Activated effector memory CD4-positive, alpha-beta T cell treated with anti-CD3 and anti-CD28 coated beads, Interleukin-2, amount 50 U/mL, for 16 hours (primary cell): ENCODE data around the gene TF.

ENCODE experiments used
- DNase-seq: peaks from one replicate; pipeline ENCODE4 v3.0.0-alpha.2; 2020

TF gene

DNA sequence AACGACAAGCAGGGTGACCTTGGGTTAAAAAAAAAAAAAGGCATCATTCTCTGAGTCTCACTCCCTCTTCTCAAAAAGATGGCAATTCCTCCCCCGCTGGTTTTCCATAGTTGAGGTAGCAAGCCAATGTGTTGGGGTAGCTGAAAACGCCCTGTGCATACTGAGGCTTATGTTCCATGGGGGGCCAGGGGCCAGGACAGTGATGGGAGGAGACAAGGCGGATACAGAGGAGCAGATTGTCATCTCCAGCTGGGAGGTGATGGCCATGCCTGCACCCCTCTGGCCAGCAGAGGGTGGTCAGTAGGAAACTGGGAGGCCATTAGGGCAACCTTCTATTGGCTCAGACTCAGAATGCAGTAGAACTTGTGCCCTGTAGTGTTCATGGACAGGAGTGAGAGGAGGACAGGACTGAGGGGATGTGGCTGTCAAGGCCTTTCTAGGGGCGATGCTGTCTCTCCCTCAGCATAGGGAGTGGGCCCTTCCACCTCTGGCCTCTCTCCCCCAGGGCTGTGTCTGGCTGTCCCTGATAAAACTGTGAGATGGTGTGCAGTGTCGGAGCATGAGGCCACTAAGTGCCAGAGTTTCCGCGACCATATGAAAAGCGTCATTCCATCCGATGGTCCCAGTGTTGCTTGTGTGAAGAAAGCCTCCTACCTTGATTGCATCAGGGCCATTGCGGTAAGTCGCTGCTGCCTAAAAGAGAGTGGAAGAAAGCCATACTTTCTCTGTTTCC, 1.9 kb downstream of the TF start:
- DNase-seq = no peak

GRCh38 chr3:133749427-133750258, 3.5 kb downstream of the TF start:
- no peak for DNase-seq

DNA sequence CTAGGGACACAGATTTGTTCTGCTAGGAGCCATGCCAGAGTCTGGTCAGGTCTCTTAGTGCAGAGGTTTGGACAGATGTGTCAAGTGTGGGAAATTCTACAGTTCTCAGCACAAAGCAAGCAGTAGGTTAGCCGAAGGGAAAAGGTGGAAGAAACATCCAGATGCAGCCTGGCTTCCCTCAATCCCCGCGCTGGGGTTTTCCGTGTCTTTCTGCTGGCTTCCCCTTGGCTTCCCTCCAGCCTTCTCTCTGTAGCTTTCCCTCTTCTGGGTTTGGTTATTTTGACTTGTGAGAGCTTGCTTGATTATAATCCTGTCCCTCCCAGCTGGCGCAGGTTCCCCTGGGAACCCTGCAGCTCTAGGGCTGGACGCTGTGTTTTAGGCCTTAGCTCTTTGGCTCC, 4.1 kb downstream of the TF start:
- DNase-seq = no peak

GRCh38 chr3:133753107-133753778, 7.0 kb downstream of the TF start:
- DNase-seq = no peak

DNA sequence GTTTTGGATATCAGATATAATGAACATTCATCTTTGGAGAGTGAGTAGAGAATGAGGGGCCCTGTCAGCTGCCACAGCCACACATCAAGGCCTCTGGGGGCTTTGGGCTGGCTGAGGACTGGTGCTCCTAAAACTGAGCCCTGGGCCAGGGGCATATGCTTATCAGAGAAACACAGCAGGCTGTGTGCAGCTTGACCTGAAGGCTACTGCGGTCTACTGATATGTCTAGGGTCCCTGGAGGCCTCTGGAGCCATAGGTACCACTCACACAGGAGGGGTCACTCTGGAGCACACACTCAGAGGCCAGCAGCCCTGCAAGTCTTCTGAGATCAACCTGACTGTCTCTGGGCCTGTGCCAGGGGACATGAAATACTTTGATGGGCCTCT, 7.6 kb downstream of the TF start:
- no peak for DNase-seq

GRCh38 chr3:133754455-133754854, 8.3 kb downstream of the TF start:
- DNase-seq = no peak

- no peak for DNase-seq
These were observed 9.0 kb downstream of the TF start for GRCh38 chr3:133754973-133755828.

GRCh38 chr3:133756716-133757694, 10.8 kb downstream of the TF start:
- DNase-seq = no peak

DNA sequence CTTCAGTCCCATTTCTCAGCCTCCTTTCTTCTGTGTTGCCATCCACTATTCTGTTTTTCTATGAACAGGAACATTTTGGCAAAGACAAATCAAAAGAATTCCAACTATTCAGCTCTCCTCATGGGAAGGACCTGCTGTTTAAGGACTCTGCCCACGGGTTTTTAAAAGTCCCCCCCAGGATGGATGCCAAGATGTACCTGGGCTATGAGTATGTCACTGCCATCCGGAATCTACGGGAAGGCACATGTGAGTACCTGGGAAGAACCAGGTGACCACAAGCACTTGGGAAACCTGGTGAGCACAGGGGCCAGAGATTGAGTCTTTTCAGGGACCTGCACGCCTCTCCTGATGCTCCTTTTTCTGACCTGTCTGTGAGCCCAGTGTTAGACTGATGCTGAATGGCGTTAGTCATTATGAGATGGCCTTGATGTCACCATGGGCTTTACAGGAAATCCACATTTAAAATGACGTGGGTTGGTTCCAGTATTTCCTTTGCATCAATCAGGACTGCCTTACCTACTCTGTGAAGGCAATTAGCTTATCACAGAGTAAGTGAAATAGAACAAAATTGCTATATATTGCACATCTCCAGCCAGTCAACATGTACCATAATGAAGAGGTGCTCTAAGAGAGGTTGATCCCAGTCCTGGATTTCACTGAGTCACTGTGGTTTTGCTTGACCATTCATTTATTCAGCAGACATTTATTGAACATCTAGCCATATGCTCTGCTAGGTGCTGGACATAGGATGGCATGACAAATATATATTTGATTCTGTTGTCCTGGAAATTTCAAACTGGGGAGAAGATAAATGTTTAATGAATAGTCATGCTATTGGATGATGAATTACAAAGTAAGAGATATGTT, 11.7 kb downstream of the TF start:
- DNase-seq = no peak

DNA sequence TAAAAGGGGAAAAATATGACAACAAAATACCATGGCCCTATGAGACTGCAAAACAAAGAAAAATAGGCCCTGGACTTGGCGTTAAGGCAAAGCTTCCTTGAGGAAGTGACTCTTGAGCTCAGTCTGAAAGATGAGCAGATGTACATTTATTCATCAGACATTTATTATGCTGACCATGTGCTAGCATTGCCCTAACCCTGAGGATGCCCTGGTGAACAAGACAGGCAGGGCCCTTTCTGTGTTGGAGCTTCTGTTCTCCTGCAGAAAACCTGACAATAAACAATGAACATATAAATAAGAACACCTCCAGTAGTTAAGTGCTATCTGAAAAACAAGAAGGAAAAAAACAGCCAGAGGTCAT, 12.4 kb downstream of the TF start:
- no peak for DNase-seq

DNA sequence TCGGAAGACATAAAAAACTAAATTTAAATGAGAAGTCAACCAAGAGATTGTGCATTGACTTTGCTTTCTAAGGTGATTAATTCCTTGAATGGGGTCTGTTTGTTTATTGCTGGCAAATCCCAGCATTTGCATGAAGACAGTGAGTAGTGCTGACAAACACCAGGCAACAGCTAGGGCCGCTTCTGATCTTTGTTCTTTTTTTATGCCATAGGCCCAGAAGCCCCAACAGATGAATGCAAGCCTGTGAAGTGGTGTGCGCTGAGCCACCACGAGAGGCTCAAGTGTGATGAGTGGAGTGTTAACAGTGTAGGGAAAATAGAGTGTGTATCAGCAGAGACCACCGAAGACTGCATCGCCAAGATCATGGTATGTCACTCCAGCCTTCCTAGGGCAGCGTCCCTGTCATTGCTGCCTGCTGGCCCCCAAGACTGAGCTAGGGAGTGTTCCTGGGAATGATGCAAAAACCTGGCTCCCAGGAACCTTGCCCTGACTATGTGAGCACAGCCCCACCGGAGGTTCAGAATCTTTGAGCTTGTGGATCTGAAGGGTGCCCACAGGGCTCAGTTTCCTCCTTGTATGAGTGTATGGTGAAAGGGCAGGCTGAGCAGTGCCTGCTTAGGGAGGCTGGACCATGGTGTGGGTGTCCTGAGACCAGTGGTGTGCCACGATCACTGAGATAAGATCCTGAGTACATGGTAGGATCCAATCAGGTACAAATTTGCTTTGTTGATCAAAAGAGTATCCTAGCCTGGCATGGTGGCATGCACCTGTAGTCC, 13.0 kb downstream of the TF start:
- DNase-seq = no peak

DNA sequence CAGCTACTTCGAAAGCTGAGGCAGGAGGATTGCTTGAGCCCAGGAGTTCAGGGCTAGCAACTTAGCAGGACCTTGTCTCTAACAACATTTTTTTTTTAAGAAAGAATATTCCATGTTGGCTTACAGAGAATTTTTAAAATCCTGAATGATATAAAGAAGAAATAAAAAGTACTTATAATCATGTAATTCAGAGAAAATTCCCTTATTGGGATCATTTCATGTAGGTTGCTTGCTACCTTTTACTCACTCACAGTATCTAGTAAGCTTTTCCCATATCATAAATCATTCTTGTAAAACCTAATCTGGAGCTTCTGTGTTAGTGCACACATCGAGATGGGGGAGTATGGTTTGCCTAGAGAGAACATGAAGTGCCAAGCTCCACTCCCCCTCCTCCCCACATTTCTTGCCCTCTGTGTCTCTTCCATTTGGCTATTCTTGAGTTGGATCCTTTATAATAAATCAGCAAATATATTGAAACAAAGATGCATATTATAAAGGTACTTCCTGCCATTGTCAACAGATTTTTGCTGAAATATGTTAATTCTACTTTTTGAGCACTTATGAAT, 13.6 kb downstream of the TF start:
- DNase-seq = no peak

- DNase-seq = no peak
These were observed 14.7 kb downstream of the TF start for GRCh38 chr3:133760916-133761315.

DNA sequence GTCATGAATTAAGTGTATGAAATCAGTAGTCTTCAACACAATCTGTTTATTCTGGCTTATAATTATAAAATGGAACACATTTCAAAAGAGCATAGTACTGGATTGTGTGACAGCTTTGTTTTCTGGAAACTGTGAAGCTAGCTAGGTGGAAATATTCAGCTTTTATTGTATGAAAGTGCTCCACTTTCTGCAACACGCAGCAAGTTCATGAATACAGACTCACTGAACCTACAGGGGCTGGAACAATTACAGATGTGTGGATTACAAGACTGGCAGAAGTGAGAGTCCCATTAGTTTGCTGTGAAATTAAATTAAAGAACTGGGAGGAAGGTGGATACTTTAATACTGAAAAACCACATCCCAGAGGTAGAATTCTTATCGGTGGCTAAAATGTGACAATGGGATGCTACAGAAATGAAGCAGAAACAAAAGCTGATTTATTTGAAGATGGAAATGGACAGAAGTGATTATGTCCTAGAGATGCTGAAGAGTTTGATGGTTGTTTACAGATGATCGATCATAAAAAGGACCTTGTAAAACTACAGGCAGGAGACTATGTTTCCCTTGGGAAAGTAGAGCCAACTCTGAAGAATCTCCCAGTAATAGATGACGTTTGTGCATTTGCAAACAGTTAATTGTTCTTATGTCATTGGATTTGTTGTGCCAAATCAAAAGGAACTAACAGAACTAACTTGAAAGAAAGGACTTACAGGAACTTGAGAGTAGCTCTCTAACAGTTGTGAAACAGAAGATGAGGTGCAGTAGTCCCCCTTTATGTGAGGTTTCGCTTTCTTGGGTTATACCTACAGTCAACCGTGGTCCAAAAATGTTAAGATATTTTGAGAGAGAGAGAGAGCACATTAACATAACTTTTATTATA, 15.7 kb downstream of the TF start:
- no peak for DNase-seq

DNA sequence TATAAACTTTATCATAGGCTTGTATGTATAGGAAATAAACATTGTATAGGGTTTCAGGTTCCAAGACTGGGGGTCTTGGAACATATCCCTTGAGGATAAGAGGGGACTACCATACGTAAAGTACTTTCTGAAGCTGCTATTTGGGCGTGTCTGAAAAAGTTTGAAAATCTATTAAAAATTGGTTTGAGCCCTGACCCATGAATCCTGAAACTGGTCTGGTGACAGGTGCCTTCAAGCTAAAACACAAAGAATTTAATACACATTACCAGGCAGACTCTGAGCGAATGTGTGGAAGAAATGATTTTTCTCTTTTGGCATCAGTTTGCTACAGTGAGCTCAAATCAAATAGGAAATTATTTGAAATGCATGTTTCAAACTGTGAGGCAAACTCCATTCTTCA, 16.3 kb downstream of the TF start:
- no peak for DNase-seq

GRCh38 chr3:133763797-133764683, 17.8 kb downstream of the TF start:
- no peak for DNase-seq

GRCh38 chr3:133765256-133765655, 19.1 kb downstream of the TF start:
- DNase-seq = no peak
